ENCODE measurements around the gene CCDC12. TPM values are rescaled to one million over a fixed set of nuclear protein-coding genes. Genes with fewer than 3 reads are reported as not detected.

CCDC12 gene
- total and polyA plus RNA-seq, 11 donors: 27.1 to 120 (median 34.4) TPM

DNA sequence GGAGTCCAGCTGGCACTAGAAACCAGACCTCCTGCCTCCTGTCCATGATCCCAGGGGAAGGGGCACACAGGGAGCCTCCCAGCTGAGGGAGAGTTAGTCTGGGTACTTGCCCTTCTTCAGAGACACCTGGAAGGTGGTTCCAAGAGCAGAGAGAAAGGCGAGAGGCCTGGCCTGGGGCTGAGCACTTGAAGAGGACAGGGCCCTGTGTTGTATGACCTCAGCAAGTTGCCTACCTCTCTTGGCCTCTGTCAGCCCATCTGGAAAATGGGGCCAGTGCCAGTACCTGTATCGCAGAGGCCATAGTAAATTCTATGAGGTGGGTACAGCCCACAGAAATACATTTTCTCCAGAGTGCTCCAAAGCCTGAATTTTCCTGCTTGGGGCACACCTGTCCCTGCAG lies 79.5 kb downstream of the CCDC12 start:
- DNase-seq (peak in 2 of 5 donors; percentile 15 to 17), ATAC-seq (no peak)
- Histone ChIP-seq H3K4me1 (peaks cover 0 to 46% (median 23%) of the 10 kb centered on the region in 12 donors), H3K9me3 (no peaks in the 10 kb centered on the region), H3K4me3 (no peak overlapping the region), H3K36me3 (no peaks in the 10 kb centered on the region), H3K27ac (no peak overlapping the region), H3K27me3 (peaks cover 0 to 17% (median 0%) of the 10 kb centered on the region in 9 donors)
- intact Hi-C loops (cut with DNase I): loop anchor here in 2 of 10 donors (5.0 kb wide), 1 partner anchor 190 kb away; no protein-coding TSS in a partner anchor
- WGBS, 4 donors: 94 to 100% (median 96%) methylated on average over 2 of the region's 2 CpGs
- TF ChIP-seq POLR2A (IDR thresholded peaks at IDR 0.05): no peak
- TF ChIP-seq, protein P1, sequence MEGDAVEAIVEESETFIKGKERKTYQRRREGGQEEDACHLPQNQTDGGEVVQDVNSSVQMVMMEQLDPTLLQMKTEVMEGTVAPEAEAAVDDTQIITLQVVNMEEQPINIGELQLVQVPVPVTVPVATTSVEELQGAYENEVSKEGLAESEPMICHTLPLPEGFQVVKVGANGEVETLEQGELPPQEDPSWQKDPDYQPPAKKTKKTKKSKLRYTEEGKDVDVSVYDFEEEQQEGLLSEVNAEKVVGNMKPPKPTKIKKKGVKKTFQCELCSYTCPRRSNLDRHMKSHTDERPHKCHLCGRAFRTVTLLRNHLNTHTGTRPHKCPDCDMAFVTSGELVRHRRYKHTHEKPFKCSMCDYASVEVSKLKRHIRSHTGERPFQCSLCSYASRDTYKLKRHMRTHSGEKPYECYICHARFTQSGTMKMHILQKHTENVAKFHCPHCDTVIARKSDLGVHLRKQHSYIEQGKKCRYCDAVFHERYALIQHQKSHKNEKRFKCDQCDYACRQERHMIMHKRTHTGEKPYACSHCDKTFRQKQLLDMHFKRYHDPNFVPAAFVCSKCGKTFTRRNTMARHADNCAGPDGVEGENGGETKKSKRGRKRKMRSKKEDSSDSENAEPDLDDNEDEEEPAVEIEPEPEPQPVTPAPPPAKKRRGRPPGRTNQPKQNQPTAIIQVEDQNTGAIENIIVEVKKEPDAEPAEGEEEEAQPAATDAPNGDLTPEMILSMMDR (IDR thresholded peaks at IDR 0.05): no peak

- TF ChIP-seq, protein P1 (IDR thresholded peaks at IDR 0.05): no peak
- no peak for TF ChIP-seq POLR2A (IDR thresholded peaks at IDR 0.05)
- ATAC-seq: no peak
Observed at GRCh38 chr3:46896386-46896785, 80.2 kb downstream of the CCDC12 start.

GRCh38 chr3:46895761-46896160 lies 80.8 kb downstream of the CCDC12 start:
- H3K27me3 ChIP-seq: peaks cover 0 to 22% (median 0%) of the 10 kb centered on the region in 9 donors
- DNase-seq (peak in 2 of 5 donors; percentile 12 to 24), ATAC-seq (no peak)
- TF ChIP-seq, protein P1 (IDR thresholded peaks at IDR 0.05): no peak
- TF ChIP-seq POLR2A (IDR thresholded peaks at IDR 0.05): no peak
- H3K9me3 ChIP-seq: no peaks in the 10 kb centered on the region
- no peak overlapping the region for H3K27ac ChIP-seq
- WGBS, 4 donors: 75 to 84% (median 76%) methylated on average over 4 of the region's 4 CpGs
- H3K36me3 ChIP-seq: no peaks in the 10 kb centered on the region
- H3K4me1 ChIP-seq: peaks cover 0 to 51% (median 26%) of the 10 kb centered on the region in 12 donors
- intact Hi-C loops (cut with DNase I): loop anchor here in 9 of 10 donors (1.0 to 5.0 kb wide), 7 partner anchors 28 to 191 kb away; no protein-coding TSS in a partner anchor
- no peak overlapping the region for H3K4me3 ChIP-seq

More at GRCh38 chr3:46896386-46896785, 80.2 kb downstream of the CCDC12 start:
- intact Hi-C loops (cut with DNase I): loop anchor here in 2 of 10 donors (5.0 kb wide), 1 partner anchor 189 kb away; no protein-coding TSS in a partner anchor
- H3K9me3 ChIP-seq: no peaks in the 10 kb centered on the region
- peaks cover 0 to 51% (median 26%) of the 10 kb centered on the region in 12 donors for H3K4me1 ChIP-seq
- no peaks in the 10 kb centered on the region for H3K36me3 ChIP-seq
- H3K27ac ChIP-seq: no peak overlapping the region
- H3K4me3 ChIP-seq: no peak overlapping the region
- peak in 2 of 5 donors; percentile 35 to 37 for DNase-seq
- WGBS, 4 donors: 56 to 84% (median 71%) methylated on average over 4 to 5 of the region's 5 CpGs
- H3K27me3 ChIP-seq: peaks cover 0 to 17% (median 0%) of the 10 kb centered on the region in 9 donors

- TF ChIP-seq POLR2A (IDR thresholded peaks at IDR 0.05): no peak
- TF ChIP-seq, protein P1 (IDR thresholded peaks at IDR 0.05): peak; percentile 87 to 96 (median 91)
- no peak overlapping the region for H3K4me3 ChIP-seq
- intact Hi-C loops (cut with DNase I): loop anchor here in 9 of 10 donors (1.0 to 5.0 kb wide), 7 partner anchors 28 to 190 kb away; no protein-coding TSS in a partner anchor
- peak; percentile 68 to 87 (median 78) for DNase-seq
- ATAC-seq: peak in 3 of 4 donors; percentile 22 to 63 (median 52)
- H3K9me3 ChIP-seq: no peaks in the 10 kb centered on the region
- H3K36me3 ChIP-seq: no peaks in the 10 kb centered on the region
- H3K27ac ChIP-seq: no peak overlapping the region
- H3K27me3 ChIP-seq: peaks cover 0 to 22% (median 0%) of the 10 kb centered on the region in 9 donors
- 20 to 31% (median 24%) methylated on average over 5 of the region's 5 CpGs for WGBS, 4 donors
- H3K4me1 ChIP-seq: peaks cover 0 to 49% (median 26%) of the 10 kb centered on the region in 12 donors
Observed at GRCh38 chr3:46895204-46895660, 81.3 kb downstream of the CCDC12 start.
